Kidney (tissue), 14 donors: ENCODE measurements around the gene CDYL2. TPM values are rescaled to one million over a fixed set of nuclear protein-coding genes. Genes with fewer than 3 reads are reported as not detected.

ENCODE experiments used
- DNase-seq, 5 donors: peaks; one replicate each; pipeline ENCODE4 v3.0.0-alpha.2; 2013 to 2020
- FAIRE-seq: peaks from 2 replicates; lab custom pipeline; 2012; peaks lifted over from hg19 to GRCh38; lab: Jason Lieb, UNC
- H3K27ac ChIP-seq, 2 donors: one replicate each; pipeline ENCODE4 v1.7.0; 2013; ENCODE audit warnings: low read depth in 2 of 2, low read length in 2 of 2, inconsistent platforms in 1 of 2
- H3K27me3 ChIP-seq: one replicate; pipeline ENCODE4 v1.7.1; 2013; ENCODE audit warnings: low read length, inconsistent platforms; ENCODE audit not compliant: control insufficient read depth, insufficient read depth
- H3K36me3 ChIP-seq, 3 donors: one replicate each; pipeline versions ENCODE4 v1.7.0 to v1.7.1; 2013; ENCODE audit warnings: low read length in 3 of 3, control low read depth in 1 of 3, inconsistent platforms in 1 of 3; ENCODE audit not compliant: insufficient read depth in 3 of 3, control insufficient read depth in 2 of 3
- H3K4me1 ChIP-seq, 3 donors: one replicate each; pipeline versions ENCODE4 v1.7.0 to v1.7.1; 2013; ENCODE audit warnings: low read length in 3 of 3, inconsistent platforms in 1 of 3, low read depth in 1 of 3; ENCODE audit not compliant: control insufficient read depth in 2 of 3, insufficient read depth in 2 of 3
- H3K4me3 ChIP-seq, 3 donors: one replicate each; pipeline versions ENCODE4 v1.7.0 to v1.8.1; 2013; ENCODE audit warnings: low read length in 3 of 3, control low read depth in 1 of 3, inconsistent platforms in 1 of 3
- H3K9ac ChIP-seq, 3 donors: one replicate each; pipeline versions ENCODE4 v1.7.0 to v1.7.1; 2013; ENCODE audit warnings: low read length in 3 of 3, control low read depth in 1 of 3, inconsistent platforms in 1 of 3
- H3K9me3 ChIP-seq, 3 donors: one replicate each; pipeline versions ENCODE4 v1.7.0 to v1.7.1; 2013; ENCODE audit warnings: low read length in 3 of 3, control low read depth in 1 of 3, inconsistent platforms in 1 of 3; ENCODE audit not compliant: control insufficient read depth in 2 of 3, insufficient read depth in 1 of 3
- CTCF ChIP-seq: IDR thresholded peaks from 3 replicates; pipeline ENCODE4 v1.5.1; 2012; ENCODE audit warnings: mild to moderate bottlenecking, moderate library complexity, borderline replicate concordance; ENCODE audit not compliant: insufficient read depth; ENCODE audit errors: extremely low read depth
- intact Hi-C: fragments of 100-400 bp; cut with DNase I; formaldehyde crosslinking; loops from one replicate; pipeline ENCODE4 v1.11.1; 2022
- polyA plus RNA-seq: library from polyadenylated mRNA; stranded (reverse); fragments of 350-450 nt; fragmentation: Illumina TruSeq; extraction: RNeasy Lipid Tissue Mini Kit (QIAGEN cat#74804); gene quantifications from one replicate; pipeline ENCODE4 v1.2.3, GENCODE V29; 2014; ENCODE audit warnings: low read depth, low replicate concordance; ENCODE audit not compliant: insufficient read depth
- total RNA-seq: library from RNA; stranded (reverse); fragmentation: NEBNext Ultra II Directional; extraction: Animal tissue kit (Norgen Biotek cat#: 25700); gene quantifications from one replicate; pipeline ENCODE4 v1.2.1, GENCODE V29; 2021
- donor health status: control.
- donor health status: control.
- donor health status: control.
- donor health status: control.
- donor health status: control.
- donor health status: DM: yes; HTN: yes; CAD: no.
- donor health status: Normal renal cell carcinoma (clear cell type).

Gene CDYL2
- total and polyA plus RNA-seq, 2 donors from 2014 or later = 2.6 to 27.3 TPM

DNA sequence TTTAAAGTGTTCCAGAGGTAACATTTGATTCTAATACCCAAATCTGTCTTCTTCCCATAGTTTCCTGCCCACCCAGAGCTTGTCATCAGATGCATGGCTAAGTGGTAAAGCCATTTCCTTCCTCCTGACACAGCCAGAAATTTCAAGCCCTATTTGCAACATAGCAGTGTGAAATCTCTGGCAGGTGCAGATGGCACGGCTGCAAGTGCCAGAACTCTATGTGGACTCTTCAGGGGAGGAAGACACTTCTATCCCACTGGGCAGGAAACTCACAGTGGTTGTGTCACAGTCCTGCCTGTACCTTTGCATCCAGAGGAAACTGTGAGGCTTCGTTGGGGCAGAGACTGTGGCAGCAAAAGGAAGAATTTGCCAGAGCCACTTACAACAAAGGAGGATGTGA is 250.4 kb downstream of the CDYL2 start:
- Histone ChIP-seq H3K27ac (no peak overlapping the region), H3K4me1 (no peaks in the 10 kb centered on the region), H3K27me3 (no peaks in the 10 kb centered on the region), H3K4me3 (no peak overlapping the region), H3K9ac (no peak overlapping the region), H3K36me3 (no peaks in the 10 kb centered on the region), H3K9me3 (no peaks in the 10 kb centered on the region)
- intact Hi-C loops = no loop called here
- DNase-seq = no peak
- no peak for TF ChIP-seq CTCF
- no peak for FAIRE-seq

DNA sequence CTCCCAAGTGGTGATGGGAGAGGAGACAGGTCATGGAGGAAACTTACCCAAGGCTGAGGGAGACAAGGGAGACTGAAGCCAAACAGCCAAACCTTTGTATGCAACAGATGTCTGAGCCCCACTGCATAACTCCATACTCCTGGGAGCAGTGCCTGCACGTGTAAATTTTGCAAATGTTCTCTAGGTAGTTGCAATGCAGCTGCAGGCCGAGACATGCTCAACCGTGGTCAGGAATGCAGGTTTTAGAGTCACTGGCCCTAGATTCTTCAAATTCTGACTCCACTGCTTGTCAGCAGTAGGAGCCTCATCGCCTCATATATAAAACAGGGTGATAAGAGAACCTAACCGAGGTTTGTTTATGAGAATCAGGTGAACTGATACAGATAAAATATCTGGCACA is 252.1 kb downstream of the CDYL2 start:
- FAIRE-seq (no peak), DNase-seq (no peak)
- Histone ChIP-seq H3K27me3 (no peaks in the 10 kb centered on the region), H3K4me1 (no peaks in the 10 kb centered on the region), H3K9me3 (no peaks in the 10 kb centered on the region), H3K4me3 (no peak overlapping the region), H3K36me3 (no peaks in the 10 kb centered on the region), H3K9ac (no peak overlapping the region), H3K27ac (no peak overlapping the region)
- no peak for TF ChIP-seq CTCF
- intact Hi-C loops = no loop called here

Other genes with a start within 250 kb of the CDYL2 start
- 33.4 TPM for gene CMC2, start 202.3 kb upstream of the CDYL2 start, total RNA-seq
- 146 TPM for gene CMC2, start 202.3 kb upstream of the CDYL2 start, polyA plus RNA-seq
- gene CENPN, start 202.6 kb upstream of the CDYL2 start, total RNA-seq = 4.1 TPM
- 2.0 TPM for gene CENPN, start 202.6 kb upstream of the CDYL2 start, polyA plus RNA-seq
- 31.3 TPM for gene ATMIN, start 231.2 kb upstream of the CDYL2 start, total RNA-seq
- 18.0 TPM for gene ATMIN, start 231.2 kb upstream of the CDYL2 start, polyA plus RNA-seq